ENCODE data around the gene TENT4B. TPM values are rescaled to one million over a fixed set of nuclear protein-coding genes. Genes with fewer than 3 reads are reported as not detected.
"Not testable (repeated sequence)": the region's sequence is repeated elsewhere in the genome, so short reads cannot be mapped to it uniquely, and the experiment has no call there.

Gene TENT4B
- total RNA-seq, 3 donors from 2014 or later, result 13.4 to 16.4 (median 13.6) TPM

DNA sequence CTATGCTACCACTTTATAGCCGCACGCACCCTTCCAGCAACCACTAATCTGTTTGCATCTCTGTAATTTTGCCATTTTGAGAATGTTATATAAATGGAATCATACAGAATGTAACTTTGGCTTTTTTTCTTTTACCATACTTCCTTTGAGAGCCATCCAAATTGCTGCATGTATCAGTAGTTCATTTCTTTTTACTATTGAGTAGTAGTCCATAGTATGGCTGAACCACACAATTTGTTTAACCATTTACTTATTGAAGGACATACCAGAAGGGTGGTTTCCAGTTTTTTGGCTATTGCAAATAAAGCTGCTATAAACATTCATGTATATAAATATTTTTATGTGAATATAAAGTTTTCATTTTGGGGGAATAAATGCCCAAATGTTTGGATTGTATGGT lies 8.8 kb downstream of the TENT4B start:
- no peak overlapping the region for H3K4me3 ChIP-seq
- intact Hi-C loops (cut with DNase I; ENCODE audit: low total_unique reads), result no loop called here
- H3K36me3 ChIP-seq, result no peaks in the 10 kb centered on the region
- H3K9me3 ChIP-seq, result no peaks in the 10 kb centered on the region
- no peaks in the 10 kb centered on the region for H3K27me3 ChIP-seq
- no peak for DNase-seq (ENCODE audit: low spot score in 2 of 2)
- H3K4me1 ChIP-seq, result no peaks in the 10 kb centered on the region
- no peak for TF ChIP-seq POLR2A (IDR thresholded peaks at IDR 0.05)
- TF ChIP-seq, protein P1, sequence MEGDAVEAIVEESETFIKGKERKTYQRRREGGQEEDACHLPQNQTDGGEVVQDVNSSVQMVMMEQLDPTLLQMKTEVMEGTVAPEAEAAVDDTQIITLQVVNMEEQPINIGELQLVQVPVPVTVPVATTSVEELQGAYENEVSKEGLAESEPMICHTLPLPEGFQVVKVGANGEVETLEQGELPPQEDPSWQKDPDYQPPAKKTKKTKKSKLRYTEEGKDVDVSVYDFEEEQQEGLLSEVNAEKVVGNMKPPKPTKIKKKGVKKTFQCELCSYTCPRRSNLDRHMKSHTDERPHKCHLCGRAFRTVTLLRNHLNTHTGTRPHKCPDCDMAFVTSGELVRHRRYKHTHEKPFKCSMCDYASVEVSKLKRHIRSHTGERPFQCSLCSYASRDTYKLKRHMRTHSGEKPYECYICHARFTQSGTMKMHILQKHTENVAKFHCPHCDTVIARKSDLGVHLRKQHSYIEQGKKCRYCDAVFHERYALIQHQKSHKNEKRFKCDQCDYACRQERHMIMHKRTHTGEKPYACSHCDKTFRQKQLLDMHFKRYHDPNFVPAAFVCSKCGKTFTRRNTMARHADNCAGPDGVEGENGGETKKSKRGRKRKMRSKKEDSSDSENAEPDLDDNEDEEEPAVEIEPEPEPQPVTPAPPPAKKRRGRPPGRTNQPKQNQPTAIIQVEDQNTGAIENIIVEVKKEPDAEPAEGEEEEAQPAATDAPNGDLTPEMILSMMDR (IDR thresholded peaks at IDR 0.05), result no peak
- TF ChIP-seq POLR2AphosphoS5 (IDR thresholded peaks at IDR 0.05), result no peak
- H3K27ac ChIP-seq, result no peak overlapping the region

DNA sequence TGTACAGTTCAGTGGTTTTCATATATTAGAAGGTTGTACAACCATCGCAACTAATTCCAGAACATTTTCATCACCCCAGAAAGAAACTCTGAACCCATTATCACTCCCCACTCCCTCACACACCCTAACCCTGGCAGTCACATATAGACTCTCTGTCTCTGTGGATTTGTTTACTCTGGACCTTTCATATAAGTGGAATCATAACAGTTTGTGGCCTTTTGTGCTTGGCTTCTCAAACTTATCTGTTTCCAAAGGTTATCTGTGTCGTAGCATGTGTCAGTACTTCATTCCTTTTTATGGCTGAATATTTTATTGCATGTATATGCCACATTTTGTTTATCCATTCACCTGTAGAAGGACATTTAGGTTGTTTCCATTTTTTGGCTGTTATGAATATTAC lies 12.4 kb downstream of the TENT4B start:
- Histone ChIP-seq H3K9me3 (no peaks in the 10 kb centered on the region), H3K4me3 (no peak overlapping the region), H3K36me3 (no peaks in the 10 kb centered on the region), H3K4me1 (no peaks in the 10 kb centered on the region), H3K27ac (no peak overlapping the region), H3K27me3 (no peaks in the 10 kb centered on the region)
- intact Hi-C loops (cut with DNase I; ENCODE audit: low total_unique reads), result no loop called here
- TF ChIP-seq POLR2AphosphoS5 (IDR thresholded peaks at IDR 0.05) (no peak), POLR2A (IDR thresholded peaks at IDR 0.05) (no peak)
- TF ChIP-seq, protein P1 (IDR thresholded peaks at IDR 0.05), result no peak
- DNase-seq (ENCODE audit: low spot score in 2 of 2), result no peak

DNA sequence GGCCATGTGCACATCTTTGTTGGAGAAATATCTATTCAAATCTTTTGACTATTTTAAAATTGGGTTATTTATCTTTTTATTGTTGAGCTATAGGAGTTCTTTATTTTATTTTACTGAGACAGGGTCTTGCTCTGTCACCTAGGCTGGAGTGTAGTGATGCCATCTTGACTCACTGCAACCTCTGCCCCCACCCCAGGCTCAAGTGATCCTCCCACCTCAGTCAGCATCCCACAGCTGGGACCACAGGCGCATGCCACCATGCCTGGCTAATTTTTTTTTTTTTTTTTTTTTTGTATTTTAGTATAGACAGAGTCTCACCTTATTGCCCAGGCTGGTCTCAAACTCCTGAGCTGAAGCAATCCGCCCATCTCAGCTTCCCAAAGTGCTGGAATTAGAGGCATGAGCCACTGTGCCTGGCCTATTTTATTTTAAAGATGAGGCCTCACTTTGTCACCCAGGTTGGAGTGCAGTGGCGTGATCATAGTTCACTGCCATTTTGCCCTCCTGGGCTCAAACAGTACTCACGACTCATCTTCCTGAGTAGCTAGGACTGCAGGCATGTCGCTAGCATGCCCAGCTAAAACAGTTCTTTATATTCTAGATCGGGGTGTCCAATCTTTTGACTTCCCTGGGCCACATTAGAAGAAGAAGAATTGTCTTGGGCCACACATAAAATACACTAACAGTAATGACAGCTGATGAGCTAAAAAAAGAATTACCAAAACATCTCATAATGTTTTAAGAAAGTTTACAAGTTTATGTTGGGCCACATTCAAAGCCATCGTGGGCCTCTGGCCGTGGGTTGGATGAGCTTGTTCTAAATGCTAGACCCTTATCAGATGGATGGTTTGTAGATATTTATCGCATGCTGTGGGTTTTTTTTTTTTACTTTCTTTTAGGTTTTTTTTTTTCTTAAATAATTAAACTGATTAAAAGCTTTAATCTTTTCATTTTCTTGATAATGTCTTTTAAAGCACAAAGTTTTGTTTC lies 13.7 kb downstream of the TENT4B start:
- Histone ChIP-seq H3K4me1 (no peaks in the 10 kb centered on the region), H3K27ac (no peak overlapping the region), H3K27me3 (no peaks in the 10 kb centered on the region), H3K36me3 (no peaks in the 10 kb centered on the region), H3K9me3 (no peaks in the 10 kb centered on the region), H3K4me3 (no peak overlapping the region)
- intact Hi-C loops (cut with DNase I; ENCODE audit: low total_unique reads), result no loop called here
- DNase-seq (ENCODE audit: low spot score in 2 of 2), result no peak
- TF ChIP-seq, protein P1 (IDR thresholded peaks at IDR 0.05), result no peak
- TF ChIP-seq POLR2AphosphoS5 (IDR thresholded peaks at IDR 0.05) (no peak), POLR2A (IDR thresholded peaks at IDR 0.05) (no peak)

DNA sequence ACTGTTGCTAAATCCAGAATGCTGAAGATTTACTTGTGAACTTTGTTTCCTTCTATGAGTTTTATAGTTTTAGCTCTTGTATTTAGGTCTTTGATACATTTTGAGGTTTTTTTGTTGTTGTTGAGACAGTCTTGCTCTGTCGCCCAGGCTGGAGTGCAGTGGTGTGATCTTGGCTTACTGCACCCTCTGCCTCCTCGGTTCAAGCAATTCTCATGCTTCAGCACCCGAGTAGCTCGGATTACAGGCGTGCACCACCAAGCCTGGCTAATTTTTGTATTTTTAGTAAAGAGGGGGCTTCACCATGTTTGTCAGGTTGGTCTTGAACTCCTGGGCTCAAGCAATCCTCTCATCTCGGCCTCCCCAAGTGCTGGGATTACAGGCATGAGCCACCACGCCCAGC lies 14.4 kb downstream of the TENT4B start:
- no peak for TF ChIP-seq POLR2A (IDR thresholded peaks at IDR 0.05)
- TF ChIP-seq, protein P1 (IDR thresholded peaks at IDR 0.05), result no peak
- TF ChIP-seq POLR2AphosphoS5 (IDR thresholded peaks at IDR 0.05), result no peak
- Histone ChIP-seq H3K4me1 (no peaks in the 10 kb centered on the region), H3K9me3 (no peaks in the 10 kb centered on the region), H3K27ac (no peak overlapping the region), H3K4me3 (no peak overlapping the region), H3K36me3 (no peaks in the 10 kb centered on the region), H3K27me3 (no peaks in the 10 kb centered on the region)
- intact Hi-C loops (cut with DNase I; ENCODE audit: low total_unique reads), result no loop called here
- no peak for DNase-seq (ENCODE audit: low spot score in 2 of 2)

DNA sequence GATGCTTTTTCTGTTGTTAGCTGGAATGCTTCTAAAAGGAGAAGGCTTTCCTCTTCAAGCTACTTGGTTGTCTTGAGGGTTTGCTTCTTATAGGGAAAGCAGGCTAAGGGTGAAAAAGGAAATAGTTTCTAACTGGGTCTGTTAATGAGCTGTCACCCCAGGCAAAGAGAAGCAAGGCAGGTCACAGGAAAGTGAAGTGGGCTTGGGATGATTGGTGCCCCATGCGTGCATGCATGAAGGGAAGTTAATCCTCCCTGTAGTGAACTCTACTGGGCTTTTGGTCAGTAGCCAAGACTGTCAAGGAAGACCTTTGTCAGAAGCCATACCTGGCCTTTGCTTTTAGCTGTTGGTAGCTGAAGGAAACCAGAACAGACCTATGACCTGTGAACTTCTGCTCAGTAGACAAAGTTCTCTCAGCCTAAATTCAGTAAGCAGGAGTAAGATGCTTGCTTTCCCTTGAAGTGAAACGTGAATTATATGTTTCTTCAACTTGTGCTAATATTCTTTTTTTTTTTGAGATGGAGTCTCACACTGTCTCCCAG lies 16.5 kb downstream of the TENT4B start:
- no peak for TF ChIP-seq POLR2AphosphoS5 (IDR thresholded peaks at IDR 0.05)
- TF ChIP-seq, protein P1 (IDR thresholded peaks at IDR 0.05), result no peak
- TF ChIP-seq POLR2A (IDR thresholded peaks at IDR 0.05), result no peak
- Histone ChIP-seq H3K4me3 (no peak overlapping the region), H3K36me3 (no peaks in the 10 kb centered on the region), H3K9me3 (no peaks in the 10 kb centered on the region), H3K27me3 (no peaks in the 10 kb centered on the region), H3K4me1 (no peaks in the 10 kb centered on the region), H3K27ac (no peak overlapping the region)
- intact Hi-C loops (cut with DNase I; ENCODE audit: low total_unique reads), result no loop called here
- DNase-seq (ENCODE audit: low spot score in 2 of 2), result no peak

DNA sequence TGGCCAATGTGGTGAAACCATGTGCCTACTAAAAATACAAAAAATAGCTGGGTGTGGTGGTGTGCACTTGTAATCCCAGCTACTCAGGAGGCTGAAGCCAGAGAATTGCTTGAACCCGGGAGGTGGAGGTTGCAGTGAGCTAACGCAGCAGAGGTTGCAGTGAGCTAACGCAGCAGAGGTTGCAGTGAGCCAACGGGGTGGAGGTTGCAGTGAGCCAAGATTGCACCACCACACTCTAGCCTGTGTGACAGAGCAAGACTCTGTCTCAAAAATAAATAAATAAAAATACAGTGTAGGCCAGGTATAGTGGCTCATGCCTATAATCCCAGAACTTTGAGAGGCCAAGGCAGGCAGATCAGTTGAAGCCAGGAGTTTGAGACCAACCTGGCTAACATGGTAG lies 18.7 kb downstream of the TENT4B start:
- DNase-seq (ENCODE audit: low spot score in 2 of 2); H3K27me3 ChIP-seq; H3K4me1 ChIP-seq; H3K27ac ChIP-seq; H3K4me3 ChIP-seq; H3K9me3 ChIP-seq; H3K36me3 ChIP-seq; intact Hi-C loops (cut with DNase I; ENCODE audit: low total_unique reads): not testable (repeated sequence)

Measured in breast epithelium (tissue), 4 donors.